ENCODE data around the gene PCDHA9. TPM values are rescaled to one million over a fixed set of nuclear protein-coding genes. Genes with fewer than 3 reads are reported as not detected.

The PCDHA9 gene
- 0.06 TPM in 1 of 2 replicates, not detected in the other for total RNA-seq

GRCh38 chr5:140848139-140849102, at the start of gene PCDHA9:
PCDHA9 (plus strand) TSS chr5:140848382; CDS start chr5:140848496, 114 bp downstream.

DNA sequence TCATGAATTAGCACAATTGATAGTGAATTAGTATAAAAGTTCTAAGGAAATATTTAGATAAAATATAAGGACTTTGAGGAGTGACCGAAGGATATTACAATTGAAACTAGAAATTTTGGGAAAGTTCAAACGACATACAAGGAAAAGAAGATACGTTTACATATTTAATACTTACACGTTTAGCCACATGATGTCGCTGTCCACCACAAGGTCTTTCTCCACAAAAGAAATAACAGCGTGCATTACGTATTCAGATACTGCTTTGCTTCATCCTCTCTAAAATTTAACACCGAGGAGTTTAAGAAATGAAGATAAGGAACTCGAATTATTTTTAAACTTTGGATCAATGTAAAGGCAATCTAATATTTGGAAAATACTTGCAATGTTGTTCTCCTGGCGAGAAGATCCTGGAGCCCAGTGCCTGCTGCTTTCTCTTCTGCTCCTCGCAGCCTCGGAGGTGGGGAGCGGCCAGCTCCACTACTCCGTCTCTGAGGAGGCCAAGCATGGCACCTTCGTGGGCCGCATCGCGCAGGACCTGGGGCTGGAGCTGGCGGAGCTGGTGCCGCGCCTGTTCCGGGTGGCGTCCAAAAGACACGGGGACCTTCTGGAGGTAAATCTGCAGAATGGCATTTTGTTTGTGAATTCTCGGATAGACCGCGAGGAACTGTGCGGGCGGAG, 47.2 kb upstream of the PCDHA9 start, which contains the start of gene PCDHA3:
Gene PCDHA3 (plus strand): TSS at position 242 of the 678 bp plus-strand sequence.

GRCh38 chr5:140806834-140807775, 41.1 kb upstream of the PCDHA9 start, which contains the start of gene PCDHA4:
PCDHA4 (plus strand) TSS chr5:140807068.

GRCh38 chr5:140821375-140822280, 26.6 kb upstream of the PCDHA9 start, which contains the start of gene PCDHA5:
PCDHA5 (plus strand) TSS chr5:140821613.

DNA sequence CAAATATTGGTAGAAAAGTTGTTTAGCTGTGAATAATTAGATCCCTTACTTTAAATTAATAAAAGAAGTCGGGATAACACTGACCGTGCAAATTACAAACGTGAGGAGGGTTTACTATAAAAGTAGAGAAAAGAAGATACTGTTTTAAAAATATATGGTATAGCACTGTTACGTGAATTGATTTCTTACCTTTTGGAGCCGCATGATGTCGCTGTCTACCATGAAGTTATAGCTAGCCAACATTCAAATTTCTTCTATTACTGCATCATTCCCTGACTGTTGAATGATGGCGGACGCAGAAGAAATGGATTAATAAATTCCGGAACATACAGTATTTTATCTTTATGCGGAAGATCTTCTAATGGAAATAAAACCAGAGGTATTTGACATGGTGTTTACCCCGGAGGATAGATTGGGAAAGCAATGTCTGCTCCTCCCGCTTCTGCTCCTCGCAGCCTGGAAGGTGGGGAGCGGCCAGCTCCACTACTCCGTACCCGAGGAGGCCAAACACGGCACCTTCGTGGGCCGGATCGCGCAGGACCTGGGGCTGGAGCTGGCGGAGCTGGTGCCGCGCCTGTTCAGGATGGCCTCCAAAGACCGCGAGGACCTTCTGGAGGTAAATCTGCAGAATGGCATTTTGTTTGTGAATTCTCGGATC, 20.3 kb upstream of the PCDHA9 start, which contains the start of gene PCDHA6:
Gene PCDHA6 (plus strand): TSS at position 257 of the 658 bp plus-strand sequence. CDS start 132 bp downstream, at position 389.

GRCh38 chr5:140833993-140834392, 14.2 kb upstream of the PCDHA9 start, which contains the start of gene PCDHA7:
PCDHA7 (plus strand) TSS chr5:140834269; CDS start chr5:140834384, 115 bp downstream.

DNA sequence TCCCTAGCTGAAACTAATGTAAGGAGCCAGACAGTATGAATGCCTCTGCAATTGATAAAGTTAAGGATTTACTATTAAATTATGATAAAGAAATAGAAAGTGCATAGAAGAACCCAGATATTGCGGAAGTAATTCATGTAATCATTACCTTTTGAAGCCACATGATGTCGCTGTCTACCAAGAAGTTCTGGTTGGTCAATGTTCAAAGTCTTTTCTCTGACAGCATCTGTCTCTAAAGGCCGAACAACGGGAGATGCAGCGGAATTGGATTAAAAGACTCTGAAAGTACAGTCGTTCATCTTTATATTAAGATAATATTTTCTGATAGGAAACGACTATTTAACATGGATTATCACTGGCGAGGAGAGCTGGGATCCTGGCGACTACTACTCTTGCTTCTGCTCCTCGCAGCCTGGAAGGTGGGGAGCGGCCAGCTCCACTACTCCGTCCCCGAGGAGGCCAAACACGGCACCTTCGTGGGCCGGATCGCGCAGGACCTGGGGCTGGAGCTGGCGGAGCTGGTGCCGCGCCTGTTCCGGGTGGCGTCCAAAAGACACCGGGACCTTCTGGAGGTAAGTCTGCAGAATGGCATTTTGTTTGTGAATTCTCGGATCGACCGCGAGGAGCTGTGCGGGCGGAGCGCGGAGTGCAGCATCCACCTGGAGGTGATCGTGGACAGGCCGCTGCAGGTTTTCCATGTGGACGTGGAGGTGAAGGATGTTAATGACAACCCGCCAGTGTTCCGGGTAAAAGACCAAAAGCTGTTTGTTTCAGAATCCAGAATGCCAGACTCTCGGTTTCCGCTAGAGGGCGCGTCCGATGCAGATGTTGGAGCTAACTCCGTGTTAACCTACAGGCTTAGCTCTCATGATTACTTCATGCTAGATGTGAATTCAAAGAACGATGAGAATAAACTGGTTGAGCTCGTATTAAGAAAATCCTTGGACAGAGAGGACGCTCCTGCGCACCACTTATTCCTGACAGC, 6.9 kb upstream of the PCDHA9 start, which contains the start of gene PCDHA8:
Gene PCDHA8 (plus strand): TSS at position 210 of the 985 bp plus-strand sequence. CDS start 135 bp downstream, at position 345.

GRCh38 chr5:140855772-140856674, 7.8 kb downstream of the PCDHA9 start, which contains the start of gene PCDHA10:
PCDHA10 (plus strand) TSS chr5:140855897; CDS start chr5:140856049, 152 bp downstream.

DNA sequence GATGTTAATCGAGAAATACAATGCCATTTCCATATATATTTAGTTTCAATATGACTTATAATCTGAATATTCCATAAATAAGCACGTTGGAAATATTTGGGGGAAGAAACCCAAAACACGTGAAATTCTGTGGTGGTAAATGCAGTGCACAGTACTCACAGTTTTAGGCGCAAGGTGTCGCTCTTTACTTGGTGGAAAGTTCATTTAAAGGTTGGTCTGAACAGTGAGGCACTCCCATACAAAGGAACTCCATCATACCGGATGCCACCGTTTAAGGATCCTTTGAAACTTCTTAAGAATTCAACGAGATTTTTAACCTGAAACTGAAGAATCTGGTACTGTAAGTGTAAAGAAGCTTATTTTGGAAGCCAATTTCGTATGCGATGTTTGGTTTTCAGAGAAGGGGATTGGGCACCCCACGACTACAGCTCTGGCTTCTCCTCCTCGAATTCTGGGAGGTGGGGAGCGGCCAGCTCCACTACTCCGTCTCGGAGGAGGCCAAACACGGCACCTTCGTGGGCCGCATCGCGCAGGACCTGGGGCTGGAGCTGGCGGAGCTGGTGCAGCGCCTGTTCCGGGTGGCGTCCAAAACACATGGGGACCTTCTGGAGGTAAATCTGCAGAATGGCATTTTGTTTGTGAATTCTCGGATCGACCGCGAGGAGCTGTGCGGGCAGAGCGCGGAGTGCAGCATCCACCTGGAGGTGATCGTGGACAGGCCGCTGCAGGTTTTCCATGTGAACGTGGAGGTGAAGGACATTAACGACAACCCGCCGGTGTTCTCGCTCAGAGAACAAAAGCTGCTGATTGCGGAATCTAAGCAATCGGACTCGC, 20.8 kb downstream of the PCDHA9 start, which contains the start of gene PCDHA11:
Gene PCDHA11 (plus strand): TSS at position 237 of the 834 bp plus-strand sequence. CDS start 147 bp downstream, at position 384.

DNA sequence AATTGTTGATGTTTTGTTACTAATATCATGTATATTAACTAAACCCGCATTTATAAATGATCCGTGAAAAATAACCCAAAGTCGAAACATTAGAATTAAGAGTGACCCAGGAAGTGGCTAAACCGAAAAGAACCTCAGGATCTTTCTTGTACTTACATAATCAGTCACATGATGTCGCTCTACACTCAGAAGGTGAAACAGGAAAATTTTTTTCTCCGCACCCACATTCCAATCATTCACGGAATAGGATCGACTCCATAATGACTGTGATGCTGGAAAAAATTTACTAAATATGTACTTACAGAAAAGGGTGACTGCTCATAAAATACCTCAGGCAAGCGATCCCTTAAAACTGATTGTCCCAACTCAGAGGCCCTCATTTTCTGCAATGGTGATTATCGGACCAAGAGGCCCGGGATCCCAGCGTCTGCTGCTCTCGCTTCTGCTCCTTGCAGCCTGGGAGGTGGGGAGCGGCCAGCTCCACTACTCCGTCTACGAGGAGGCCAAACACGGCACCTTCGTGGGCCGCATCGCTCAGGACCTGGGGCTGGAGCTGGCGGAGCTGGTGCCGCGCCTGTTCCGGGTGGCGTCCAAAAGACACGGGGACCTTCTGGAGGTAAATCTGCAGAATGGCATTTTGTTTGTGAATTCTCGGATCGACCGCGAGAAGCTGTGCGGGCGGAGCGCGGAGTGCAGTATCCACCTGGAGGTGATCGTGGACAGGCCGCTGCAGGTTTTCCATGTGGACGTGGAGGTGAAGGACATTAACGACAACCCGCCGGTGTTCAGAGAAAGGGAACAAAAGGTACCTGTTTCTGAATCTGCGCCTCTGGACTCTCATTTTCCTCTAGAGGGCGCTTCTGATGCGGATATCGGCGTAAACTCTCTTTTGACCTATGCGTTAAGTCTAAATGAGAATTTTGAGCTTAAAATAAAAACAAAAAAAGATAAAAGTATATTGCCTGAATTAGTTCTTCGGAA, 27.2 kb downstream of the PCDHA9 start, which contains the start of gene PCDHA12:
Gene PCDHA12 (plus strand): TSS at position 224 of the 981 bp plus-strand sequence. CDS start 165 bp downstream, at position 389.

DNA sequence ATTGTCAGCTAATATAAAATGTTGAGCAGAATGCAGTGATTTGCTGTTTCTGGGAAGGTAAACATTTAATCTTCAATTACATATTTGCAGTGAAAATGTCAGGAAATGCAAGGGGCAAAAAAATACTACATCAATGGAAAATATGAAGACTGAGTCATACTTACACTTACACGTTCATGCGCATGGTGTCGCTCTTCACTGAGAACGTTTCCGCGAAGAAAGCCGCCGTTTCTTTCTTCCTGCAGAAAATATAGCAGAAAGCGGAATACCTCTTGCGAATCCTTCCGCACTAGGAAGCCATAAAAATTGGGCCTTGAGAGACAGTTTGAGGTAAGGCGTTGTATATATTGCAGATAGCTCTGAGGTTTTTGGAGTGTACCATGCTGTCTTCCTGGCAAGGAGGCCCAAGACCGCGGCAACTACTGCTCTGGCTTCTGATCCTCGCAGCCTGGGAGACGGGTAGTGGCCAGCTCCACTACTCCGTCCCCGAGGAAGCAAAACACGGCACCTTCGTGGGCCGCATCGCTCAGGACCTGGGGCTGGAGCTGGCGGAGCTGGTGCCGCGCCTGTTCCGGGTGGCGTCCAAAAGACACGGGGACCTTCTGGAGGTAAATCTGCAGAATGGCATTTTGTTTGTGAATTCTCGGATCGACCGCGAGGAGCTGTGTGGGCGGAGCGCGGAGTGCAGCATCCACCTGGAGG, 33.9 kb downstream of the PCDHA9 start, which contains the start of gene PCDHA13:
Gene PCDHA13 (plus strand): TSS at position 236 of the 702 bp plus-strand sequence. CDS start 145 bp downstream, at position 381.

Measured in bladder microvascular endothelial cell (primary cell).